ENCODE measurements around the gene PADI6.

PADI6 gene

GRCh38 chr1:17437260-17437579, 65.2 kb downstream of the PADI6 start:
- DNase-seq: no peak

DNA sequence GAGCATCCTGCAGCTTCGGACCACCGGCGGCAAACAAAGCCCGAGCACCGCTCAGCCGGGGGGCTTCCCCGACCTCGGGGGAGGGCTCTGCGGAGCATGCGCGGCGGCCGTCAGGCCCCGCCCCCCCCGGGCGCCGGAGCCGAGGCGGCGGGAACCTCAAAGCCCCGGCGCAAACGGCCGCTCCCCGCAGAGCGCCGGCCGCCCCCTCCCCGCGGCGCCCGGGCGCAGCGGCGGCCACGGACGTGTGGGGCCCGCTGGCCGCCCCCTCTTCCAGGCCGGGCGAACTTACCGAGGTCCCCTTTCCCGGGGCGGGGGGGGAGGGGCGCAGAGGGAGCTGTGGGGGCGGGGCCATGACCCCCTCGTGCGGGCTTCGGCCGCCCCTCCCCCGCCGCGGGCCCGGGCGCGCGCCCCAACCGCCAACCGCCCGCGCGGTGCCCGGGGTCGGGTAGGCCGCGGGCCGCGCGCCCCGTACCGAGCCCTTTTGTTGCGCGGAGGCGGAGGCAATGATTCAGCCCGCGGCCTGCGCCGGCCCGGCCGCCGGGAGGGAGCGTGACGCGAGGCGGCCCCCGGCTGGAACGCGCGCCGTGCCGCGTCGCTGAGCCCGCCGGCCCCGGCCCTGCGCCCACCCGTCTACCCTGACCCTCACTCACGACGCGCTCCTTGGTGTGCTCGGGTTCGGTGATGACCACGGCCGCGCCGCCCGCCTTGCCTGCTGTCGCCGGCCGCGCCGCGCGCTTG, 65.8 kb downstream of the PADI6 start:
- peak; percentile 72 for DNase-seq

GRCh38 chr1:17438318-17439249, 66.6 kb downstream of the PADI6 start:
- peak; percentile 70 for DNase-seq

- peak; percentile 79 for DNase-seq
These were observed 67.5 kb downstream of the PADI6 start, which contains the start of gene RCC2 for GRCh38 chr1:17439250-17440073. RCC2 (minus strand) TSS chr1:17439677; CDS start chr1:17438514, 1,163 bp downstream.

DNA sequence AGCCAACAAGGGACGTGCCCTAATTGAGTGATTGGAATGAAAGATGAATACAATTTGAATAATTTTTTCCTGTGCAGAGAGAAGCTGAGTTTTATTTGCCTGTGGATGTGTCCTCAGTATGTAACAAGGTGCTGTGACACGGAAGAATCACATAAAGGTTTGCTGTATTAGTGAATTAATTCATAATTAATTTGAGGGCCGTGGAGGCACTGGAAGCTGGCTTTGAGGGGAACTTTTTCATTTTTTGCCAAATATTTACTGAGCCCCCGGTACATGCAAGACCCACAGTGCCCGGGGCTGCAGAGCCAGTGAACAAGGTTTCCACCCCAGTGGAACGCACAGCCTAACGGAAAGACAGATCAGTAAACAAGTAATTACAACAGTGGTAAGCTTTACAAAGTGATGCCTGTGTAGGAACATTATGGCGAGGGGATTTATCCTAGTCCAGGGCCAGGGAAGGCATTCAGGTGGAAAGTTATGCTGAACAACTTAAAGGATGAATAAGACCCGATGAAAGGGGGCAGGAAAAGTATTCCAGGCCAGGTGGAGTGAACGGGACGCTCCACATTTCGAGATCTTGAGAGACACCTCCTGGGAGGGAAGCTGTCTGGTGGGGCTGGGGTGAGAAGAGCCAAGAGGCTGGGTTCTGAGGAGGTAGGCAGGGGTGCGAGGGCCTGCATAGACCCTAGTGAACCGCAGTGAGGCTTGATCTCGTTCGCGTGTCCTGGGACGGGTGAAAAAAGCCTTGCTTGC, 68.3 kb downstream of the PADI6 start:
- DNase-seq: no peak

- DNase-seq: no peak
These were observed 68.8 kb downstream of the PADI6 start for GRCh38 chr1:17440827-17441168.

- no peak for DNase-seq
These were observed 69.4 kb downstream of the PADI6 start for GRCh38 chr1:17441265-17441992.

DNA sequence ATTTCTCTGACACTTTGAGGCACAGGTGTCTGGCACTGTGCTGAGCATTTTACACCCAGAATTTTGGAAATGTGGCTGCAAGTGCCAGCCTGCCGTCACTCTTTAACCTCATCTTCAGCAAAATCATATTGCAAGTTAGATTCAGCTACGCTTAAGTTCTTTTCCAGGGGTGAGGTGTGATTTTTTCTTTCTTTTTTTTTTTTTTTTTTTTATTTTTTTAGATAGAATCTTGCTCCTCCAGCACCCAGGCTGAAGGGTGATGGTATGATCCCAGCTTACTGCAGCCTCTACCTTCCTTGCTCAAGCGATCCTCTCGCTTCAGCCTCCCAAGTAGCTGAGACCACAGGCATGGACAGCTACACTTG, 70.0 kb downstream of the PADI6 start:
- no peak for DNase-seq

- no peak for DNase-seq
These were observed 70.8 kb downstream of the PADI6 start for GRCh38 chr1:17442841-17443240.

GRCh38 chr1:17447501-17447992, 75.6 kb downstream of the PADI6 start:
- DNase-seq: no peak
